HFF-Myc (cell line): Measurements from ENCODE around the gene B4GALT1.
A peak's percentile ranks its signal among the peaks of the same experiment; 100 is the strongest.

Experiments
- DNase-seq: peaks from one replicate; pipeline ENCODE4 v3.0.0-alpha.2; 2011; ENCODE audit warnings: low read depth; ENCODE audit errors: extremely low read depth
- H3K4me3 ChIP-seq: replicated peaks from 2 replicates; pipeline ENCODE4 v1.5.1; 2011; ENCODE audit warnings: low read depth, mild to moderate bottlenecking, control low read depth, low read length
- TF ChIP-seq, protein P1 (sequence below): IDR thresholded peaks from 2 replicates; pipeline ENCODE4 v1.5.1; 2012; ENCODE audit warnings: mild to moderate bottlenecking, low read depth, low read length, control low read depth; ENCODE audit errors: missing control alignments

B4GALT1 gene

DNA sequence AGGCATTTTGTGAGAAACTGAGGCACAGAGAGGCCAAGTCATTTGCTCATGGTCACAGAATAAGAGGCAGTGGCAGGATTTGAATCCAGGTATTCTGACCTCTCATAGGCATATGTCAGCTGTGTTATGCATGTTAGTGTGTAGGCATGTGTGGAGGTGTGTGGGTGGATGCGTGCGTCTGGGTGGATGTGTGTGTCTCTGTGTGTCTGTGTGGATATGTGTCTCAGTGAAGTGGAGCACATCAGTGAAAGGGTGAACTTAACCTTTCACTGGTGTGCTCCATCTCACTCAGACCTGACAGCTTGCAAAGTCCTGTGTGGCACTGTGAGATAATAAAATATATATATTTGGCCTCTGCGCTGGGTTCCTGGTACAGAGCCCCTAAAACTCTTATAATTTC is 58.7 kb downstream of the B4GALT1 start:
- no peak for DNase-seq
- H3K4me3 ChIP-seq: no peak overlapping the region
- TF ChIP-seq, protein P1, sequence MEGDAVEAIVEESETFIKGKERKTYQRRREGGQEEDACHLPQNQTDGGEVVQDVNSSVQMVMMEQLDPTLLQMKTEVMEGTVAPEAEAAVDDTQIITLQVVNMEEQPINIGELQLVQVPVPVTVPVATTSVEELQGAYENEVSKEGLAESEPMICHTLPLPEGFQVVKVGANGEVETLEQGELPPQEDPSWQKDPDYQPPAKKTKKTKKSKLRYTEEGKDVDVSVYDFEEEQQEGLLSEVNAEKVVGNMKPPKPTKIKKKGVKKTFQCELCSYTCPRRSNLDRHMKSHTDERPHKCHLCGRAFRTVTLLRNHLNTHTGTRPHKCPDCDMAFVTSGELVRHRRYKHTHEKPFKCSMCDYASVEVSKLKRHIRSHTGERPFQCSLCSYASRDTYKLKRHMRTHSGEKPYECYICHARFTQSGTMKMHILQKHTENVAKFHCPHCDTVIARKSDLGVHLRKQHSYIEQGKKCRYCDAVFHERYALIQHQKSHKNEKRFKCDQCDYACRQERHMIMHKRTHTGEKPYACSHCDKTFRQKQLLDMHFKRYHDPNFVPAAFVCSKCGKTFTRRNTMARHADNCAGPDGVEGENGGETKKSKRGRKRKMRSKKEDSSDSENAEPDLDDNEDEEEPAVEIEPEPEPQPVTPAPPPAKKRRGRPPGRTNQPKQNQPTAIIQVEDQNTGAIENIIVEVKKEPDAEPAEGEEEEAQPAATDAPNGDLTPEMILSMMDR: no peak

DNA sequence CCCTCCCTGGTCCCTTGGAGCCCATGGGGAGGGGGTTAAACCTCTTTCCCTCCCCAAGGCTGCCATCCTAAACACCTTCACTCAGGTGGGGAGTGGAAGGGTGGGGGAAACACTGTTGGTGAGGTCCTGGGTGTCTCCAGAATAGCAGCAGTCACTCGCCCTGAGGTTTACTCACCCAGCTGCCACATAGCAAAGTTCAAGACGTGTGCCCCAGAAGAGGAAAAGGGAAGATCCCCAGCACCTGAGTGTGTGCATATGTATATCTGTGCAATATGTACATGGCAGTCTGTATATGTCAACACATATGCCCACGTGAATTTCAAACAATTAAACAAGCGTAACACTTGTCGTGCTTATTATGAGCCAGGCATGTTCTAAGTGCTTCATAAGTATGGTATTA is 59.4 kb downstream of the B4GALT1 start:
- DNase-seq: no peak
- TF ChIP-seq, protein P1: no peak
- H3K4me3 ChIP-seq: no peak overlapping the region

DNA sequence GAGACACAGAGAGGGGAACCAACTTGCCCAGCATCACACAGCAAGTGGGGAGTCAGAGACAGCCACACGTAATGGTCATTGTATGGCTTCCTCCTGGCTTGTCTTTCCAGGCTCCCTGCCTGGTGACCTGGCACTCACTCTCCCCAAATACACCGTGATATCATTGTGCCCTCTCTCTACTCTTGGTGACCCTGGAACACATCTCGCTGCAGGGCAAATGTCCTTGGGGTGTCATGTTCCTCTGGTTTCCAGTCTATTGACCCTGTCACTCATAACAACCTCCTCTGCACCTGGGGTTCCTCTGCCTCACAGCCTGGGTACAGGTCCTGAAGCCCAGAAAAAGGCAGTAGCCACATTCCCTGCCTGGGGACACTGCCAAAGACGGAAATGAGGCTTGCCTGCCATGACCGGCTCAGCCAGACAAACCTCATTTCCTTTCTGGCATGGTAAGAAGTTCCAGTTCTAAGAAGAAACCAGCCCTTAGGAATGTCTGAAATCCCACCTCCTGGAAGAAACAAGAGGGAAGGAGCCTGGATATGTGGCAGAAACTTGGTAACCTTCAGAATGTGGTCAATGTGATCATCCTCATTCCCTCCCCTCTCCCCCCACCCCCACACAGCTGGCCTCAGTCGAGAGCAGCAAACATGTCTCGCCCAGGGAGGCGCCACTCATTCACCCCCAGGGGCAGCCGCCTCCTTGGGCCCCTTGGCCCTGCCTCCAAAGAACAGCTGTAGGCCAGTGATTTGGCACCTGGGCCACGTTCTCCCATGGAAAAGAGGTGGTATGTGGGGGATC is 60.1 kb downstream of the B4GALT1 start:
- TF ChIP-seq, protein P1: no peak
- DNase-seq: peak; percentile 52
- no peak overlapping the region for H3K4me3 ChIP-seq

DNA sequence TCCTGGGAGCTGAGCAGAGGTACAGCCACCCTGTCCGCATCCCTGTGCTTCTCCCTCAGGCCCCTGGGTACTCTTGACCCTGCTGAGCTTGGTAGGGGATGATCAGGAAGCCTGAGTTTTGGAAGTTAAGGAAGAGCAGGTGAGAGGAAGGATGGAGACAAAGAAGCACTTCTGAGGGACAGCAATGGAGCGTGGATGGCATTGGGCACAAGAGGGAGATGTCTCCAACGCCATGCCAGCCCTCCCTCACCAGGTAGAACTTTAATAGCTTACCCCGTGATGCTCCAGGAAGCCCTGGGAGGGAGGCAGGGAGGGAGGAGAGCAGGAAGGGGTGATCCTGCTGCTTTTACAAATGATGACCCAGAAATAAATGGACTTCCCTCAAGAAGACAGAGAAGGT is 60.8 kb downstream of the B4GALT1 start:
- TF ChIP-seq, protein P1: no peak
- DNase-seq: no peak
- no peak overlapping the region for H3K4me3 ChIP-seq

DNA sequence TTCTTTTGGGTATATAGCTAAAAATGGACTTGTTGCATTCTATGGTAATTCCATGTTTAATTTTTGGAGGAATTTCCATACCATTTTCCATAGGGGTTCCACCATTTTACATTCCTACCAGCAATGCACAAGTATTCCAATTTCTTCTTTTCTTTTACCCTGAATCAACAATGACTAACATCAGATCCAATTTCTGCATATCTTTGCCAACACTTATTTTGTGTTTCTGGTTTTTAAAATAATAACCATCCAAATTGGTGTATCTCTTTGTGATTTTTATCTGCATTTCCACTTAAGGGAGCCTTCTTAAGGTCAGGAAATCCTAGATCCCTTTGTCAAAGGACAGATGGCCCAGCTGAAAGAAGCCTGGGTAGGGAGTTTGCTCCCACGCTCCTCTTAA is 61.2 kb downstream of the B4GALT1 start:
- TF ChIP-seq, protein P1: no peak
- no peak overlapping the region for H3K4me3 ChIP-seq
- DNase-seq: no peak

DNA sequence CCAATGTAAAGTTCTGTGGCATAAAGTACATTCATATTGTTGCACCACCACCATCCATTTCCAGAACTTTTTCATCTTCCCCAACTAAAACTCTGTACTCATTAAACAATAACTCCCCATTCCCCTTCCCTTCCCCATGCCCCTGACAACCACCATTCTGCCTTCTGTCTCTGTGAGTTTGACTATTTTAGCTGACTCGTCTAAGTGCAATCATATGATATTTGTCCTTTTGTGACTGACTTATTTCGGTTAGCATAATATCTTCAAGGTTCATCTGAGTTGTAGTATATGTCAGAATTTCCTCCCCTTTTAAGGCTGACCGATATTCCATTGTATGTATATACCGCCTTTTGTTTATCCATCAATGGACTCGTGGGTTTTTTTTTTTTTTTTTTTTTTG is 61.6 kb downstream of the B4GALT1 start:
- DNase-seq: no peak
- H3K4me3 ChIP-seq: no peak overlapping the region
- TF ChIP-seq, protein P1: no peak

DNA sequence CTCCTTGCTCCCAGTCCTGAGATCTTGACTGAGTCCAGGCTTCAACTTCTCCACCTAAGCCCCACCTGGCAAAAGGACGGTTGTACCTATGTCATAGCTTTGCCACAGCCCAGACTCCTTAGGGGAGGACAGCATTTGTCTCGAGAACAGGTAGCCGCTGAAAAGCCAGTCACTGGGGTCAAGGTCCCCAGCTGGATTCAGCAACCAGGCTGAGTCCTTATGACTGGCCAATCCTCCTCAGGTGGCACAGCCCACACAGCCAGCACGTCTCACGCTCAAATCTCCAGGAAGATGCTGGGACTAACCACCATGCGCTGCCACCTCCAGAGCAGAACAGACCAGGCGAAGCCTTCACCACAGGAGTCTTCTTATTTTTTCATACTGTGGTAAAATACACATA is 62.7 kb downstream of the B4GALT1 start:
- TF ChIP-seq, protein P1: no peak
- no peak for DNase-seq
- H3K4me3 ChIP-seq: no peak overlapping the region
